IPS-20b (cell line): ENCODE data around the gene ECHS1.
"Not testable (repeated sequence)": the region's sequence is repeated elsewhere in the genome, so short reads cannot be mapped to it uniquely, and the experiment has no call there.

Experiments used
- H3K27ac ChIP-seq: one replicate; pipeline ENCODE4 v1.5.1; 2013; ENCODE audit warnings: low read length
- H3K27me3 ChIP-seq: 2 replicates; pipeline ENCODE4 v1.6.1; 2013; ENCODE audit warnings: mild to moderate bottlenecking, low read length, inconsistent platforms; ENCODE audit not compliant: insufficient read depth
- H3K36me3 ChIP-seq: 2 replicates; pipeline ENCODE4 v1.6.1; 2013; ENCODE audit warnings: low read depth, mild to moderate bottlenecking, inconsistent platforms, low read length, moderate library complexity; ENCODE audit not compliant: insufficient read depth
- H3K4me1 ChIP-seq: 2 replicates; pipeline ENCODE4 v1.6.1; 2013; ENCODE audit warnings: mild to moderate bottlenecking, control low read depth, inconsistent platforms, low read length, moderate library complexity; ENCODE audit not compliant: insufficient read depth
- H3K4me3 ChIP-seq: 2 replicates; pipeline ENCODE4 v1.5.1; 2013; ENCODE audit warnings: mild to moderate bottlenecking, low read length, inconsistent platforms
- H3K9ac ChIP-seq: 2 replicates; pipeline ENCODE4 v1.6.1; 2013; ENCODE audit warnings: low read depth, mild to moderate bottlenecking, inconsistent platforms, low read length, moderate library complexity
- H3K9me3 ChIP-seq: 2 replicates; pipeline ENCODE4 v1.6.1; 2013; ENCODE audit warnings: mild to moderate bottlenecking, low read depth, low read length, inconsistent platforms; ENCODE audit not compliant: insufficient read depth

Gene ECHS1

GRCh38 chr10:133329491-133330202 is 43.5 kb downstream of the ECHS1 start:
- H3K27me3 ChIP-seq, result peaks cover 97% of the 10 kb centered on the region
- no peak overlapping the region for H3K9ac ChIP-seq
- H3K4me1 ChIP-seq, result 0 out of 2 replicates have a peak, but pooled peaks cover 6% of the 10 kb centered on the region
- no peaks in the 10 kb centered on the region for H3K9me3 ChIP-seq
- no peak overlapping the region for H3K27ac ChIP-seq
- no peaks in the 10 kb centered on the region for H3K36me3 ChIP-seq
- H3K4me3 ChIP-seq, result peak overlapping the region; percentile 58

GRCh38 chr10:133328358-133329343 is 44.5 kb downstream of the ECHS1 start:
- H3K36me3 ChIP-seq, result no peaks in the 10 kb centered on the region
- peaks cover 87% of the 10 kb centered on the region for H3K27me3 ChIP-seq
- H3K9me3 ChIP-seq, result no peaks in the 10 kb centered on the region
- H3K27ac ChIP-seq, result no peak overlapping the region
- H3K4me3 ChIP-seq, result no peak overlapping the region
- H3K4me1 ChIP-seq, result 0 out of 2 replicates have a peak, but pooled peaks cover 6% of the 10 kb centered on the region
- H3K9ac ChIP-seq, result no peak overlapping the region

GRCh38 chr10:133327651-133328357 is 45.4 kb downstream of the ECHS1 start:
- H3K27ac ChIP-seq, result no peak overlapping the region
- 0 out of 2 replicates have a peak, but pooled peaks cover 6% of the 10 kb centered on the region for H3K4me1 ChIP-seq
- H3K9ac ChIP-seq, result no peak overlapping the region
- H3K9me3 ChIP-seq, result no peaks in the 10 kb centered on the region
- no peaks in the 10 kb centered on the region for H3K36me3 ChIP-seq
- no peak overlapping the region for H3K4me3 ChIP-seq
- peaks cover 78% of the 10 kb centered on the region for H3K27me3 ChIP-seq

GRCh38 chr10:133326745-133327650 is 46.2 kb downstream of the ECHS1 start:
- Histone ChIP-seq H3K9ac (no peak overlapping the region), H3K9me3 (no peaks in the 10 kb centered on the region), H3K4me3 (no peak overlapping the region), H3K27me3 (peaks cover 70% of the 10 kb centered on the region), H3K4me1 (0 out of 2 replicates have a peak, but pooled peaks cover 6% of the 10 kb centered on the region), H3K36me3 (no peaks in the 10 kb centered on the region), H3K27ac (no peak overlapping the region)

GRCh38 chr10:133326223-133326551 is 47.0 kb downstream of the ECHS1 start:
- Histone ChIP-seq H3K4me1 (0 out of 2 replicates have a peak, but pooled peaks cover 6% of the 10 kb centered on the region), H3K27ac (no peak overlapping the region), H3K9me3 (no peaks in the 10 kb centered on the region), H3K36me3 (no peaks in the 10 kb centered on the region), H3K27me3 (peaks cover 62% of the 10 kb centered on the region), H3K4me3 (peak overlapping the region; percentile 58; the same call in 1 of the 2 replicates), H3K9ac (no peak overlapping the region)

- H3K27me3 ChIP-seq, result peaks cover 57% of the 10 kb centered on the region
Observed at GRCh38 chr10:133325440-133326222, 47.5 kb downstream of the ECHS1 start.

GRCh38 chr10:133324857-133325260 is 48.3 kb downstream of the ECHS1 start:
- no peak overlapping the region for H3K27ac ChIP-seq
- H3K9me3 ChIP-seq, result no peaks in the 10 kb centered on the region
- H3K4me3 ChIP-seq, result peak overlapping the region; percentile 58; the same call in 1 of the 2 replicates
- H3K36me3 ChIP-seq, result no peaks in the 10 kb centered on the region
- H3K4me1 ChIP-seq, result 0 out of 2 replicates have a peak, but pooled peaks cover 6% of the 10 kb centered on the region
- H3K9ac ChIP-seq, result no peak overlapping the region
- peaks cover 52% of the 10 kb centered on the region for H3K27me3 ChIP-seq

More at GRCh38 chr10:133325440-133326222, 47.5 kb downstream of the ECHS1 start:
- Histone ChIP-seq H3K4me3 (peak overlapping the region; percentile 58; the same call in 1 of the 2 replicates), H3K9me3 (no peaks in the 10 kb centered on the region), H3K9ac (no peak overlapping the region), H3K27ac (no peak overlapping the region), H3K4me1 (0 out of 2 replicates have a peak, but pooled peaks cover 6% of the 10 kb centered on the region), H3K36me3 (no peaks in the 10 kb centered on the region)

- no peak overlapping the region for H3K27ac ChIP-seq
- peak overlapping the region; percentile 51; the same call in 1 of the 2 replicates for H3K4me3 ChIP-seq
- H3K9ac ChIP-seq, result no peak overlapping the region
- H3K9me3 ChIP-seq, result no peaks in the 10 kb centered on the region
- peaks cover 50% of the 10 kb centered on the region for H3K27me3 ChIP-seq
- no peaks in the 10 kb centered on the region for H3K36me3 ChIP-seq
- 0 out of 2 replicates have a peak, but pooled peaks cover 4% of the 10 kb centered on the region for H3K4me1 ChIP-seq
Observed at GRCh38 chr10:133324198-133324792, 48.9 kb downstream of the ECHS1 start.

- H3K4me1 ChIP-seq, H3K36me3 ChIP-seq, H3K9me3 ChIP-seq, H3K9ac ChIP-seq, H3K4me3 ChIP-seq, H3K27ac ChIP-seq: not testable (repeated sequence)
- H3K27me3 ChIP-seq, result peaks cover 35% of the 10 kb centered on the region
Observed at GRCh38 chr10:133322064-133322709, 51.0 kb downstream of the ECHS1 start.
